Activated CD8-positive, alpha-beta T cell treated with anti-CD3 and anti-CD28 coated beads for 36 hours (primary cell): ENCODE measurements around the gene TRAPPC5. TPM values are rescaled to one million over a fixed set of nuclear protein-coding genes. Genes with fewer than 3 reads are reported as not detected.

Experiments used
- ATAC-seq: fragments of 200-7000 bp; cut with Tn5 transposase; one replicate; pipeline ENCODE4 v1.10.0; 2021; ENCODE audit warnings: mild to moderate bottlenecking, moderate library complexity
- CTCF ChIA-PET: fragments of 350-600 bp; sonication (Branson Sonifier 250); formaldehyde crosslinking; loops from one replicate; lab custom pipeline; 2021; ENCODE audit warnings: antibody characterized with exemption; lab: Charles Lee
- POLR2A ChIA-PET: fragments of 350-600 bp; sonication (Branson Sonifier 250); formaldehyde crosslinking; loops from one replicate; lab custom pipeline; 2021; ENCODE audit warnings: antibody characterized with exemption; lab: Charles Lee
- DNase-seq: peaks from one replicate; pipeline ENCODE4 v3.0.0-alpha.2; 2020
- H3K27ac Mint-ChIP-seq: one replicate; pipeline ENCODE4 v1.8.0; 2021; ENCODE audit warnings: mild to moderate bottlenecking, mixed read lengths
- H3K27me3 Mint-ChIP-seq: one replicate; pipeline ENCODE4 v1.8.0; 2021; ENCODE audit warnings: mixed read lengths
- H3K36me3 Mint-ChIP-seq: one replicate; pipeline ENCODE4 v1.8.0; 2021; ENCODE audit warnings: low read depth, mixed read lengths
- H3K4me1 Mint-ChIP-seq: one replicate; pipeline ENCODE4 v1.8.0; 2021; ENCODE audit warnings: low read depth, mixed read lengths
- H3K4me3 Mint-ChIP-seq: one replicate; pipeline ENCODE4 v1.8.0; 2021; ENCODE audit warnings: mild to moderate bottlenecking, moderate library complexity, mixed read lengths
- H3K9me3 Mint-ChIP-seq: one replicate; pipeline ENCODE4 v1.8.0; 2021; ENCODE audit warnings: mixed read lengths
- intact Hi-C: fragments of 100-400 bp; cut with micrococcal nuclease; formaldehyde crosslinking; loops from one replicate; pipeline ENCODE4 v1.10.0; 2022
- total RNA-seq, 2 experiments: library from RNA; stranded (reverse); gene quantifications; one replicate each; pipeline ENCODE4 v1.2.3, GENCODE V29; 2021
- TF ChIP-seq, protein P1 (sequence below): fragments of 200-600 bp; IDR thresholded peaks from one replicate; pipeline ENCODE4 v1.8.0; 2022; ENCODE audit warnings: antibody characterized with exemption, mild to moderate bottlenecking

The TRAPPC5 gene
- total RNA-seq, 2 experiments from 2014 or later, result 85.0 to 85.9 TPM

DNA sequence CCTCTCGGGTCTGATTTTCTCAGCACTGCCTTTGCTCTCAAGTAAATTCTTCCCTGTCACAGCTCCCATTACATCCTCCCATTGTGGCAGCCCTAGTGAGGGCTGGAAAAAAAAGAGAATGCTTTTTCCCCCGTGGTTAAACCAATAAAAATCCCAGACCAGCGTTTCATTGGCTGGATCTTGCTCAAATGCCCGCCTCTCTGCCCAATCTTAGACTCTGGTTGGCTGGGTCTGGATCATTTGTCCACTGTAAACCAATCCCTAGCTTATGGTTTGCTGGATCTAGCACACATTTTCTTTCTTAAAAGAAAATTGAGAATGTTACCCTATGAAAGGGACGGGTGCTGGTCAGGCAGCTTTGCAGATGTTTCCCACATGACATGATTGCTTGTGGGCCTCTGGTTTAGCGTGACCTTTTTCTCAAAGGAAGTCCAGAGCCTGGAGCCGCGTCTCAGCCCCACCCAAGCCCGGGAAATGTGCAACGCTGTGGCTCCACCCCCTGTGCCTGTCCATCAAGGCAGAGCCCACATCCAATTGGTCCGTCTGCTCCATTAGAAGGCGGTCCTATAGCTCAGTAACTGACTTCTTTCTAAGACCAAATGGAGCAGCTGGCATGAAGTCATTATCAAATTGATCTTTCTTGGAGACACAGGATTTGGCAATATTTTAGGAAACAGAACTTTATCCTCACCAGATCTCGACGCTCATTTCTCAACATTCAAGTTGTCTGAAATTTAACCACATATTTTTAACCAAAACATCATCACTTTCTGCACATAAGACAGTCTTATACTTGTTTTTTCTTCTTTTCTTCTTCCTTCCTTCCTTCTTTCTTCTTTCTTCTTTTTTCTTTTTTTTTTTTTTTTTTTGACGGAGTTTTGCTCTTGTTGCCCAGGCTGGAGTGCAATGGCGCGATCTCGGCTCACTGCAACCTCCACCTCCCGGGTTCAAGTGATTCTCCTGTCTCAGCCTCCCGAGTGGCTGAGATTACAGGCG is 6.3 kb upstream of the TRAPPC5 start:
- ATAC-seq (peak; percentile 45), DNase-seq (peak; percentile 57)
- Mint-ChIP-seq H3K4me3 (no peak overlapping the region), H3K27ac (no peak overlapping the region), H3K36me3 (no peaks in the 10 kb centered on the region), H3K27me3 (peaks cover 53% of the 10 kb centered on the region), H3K4me1 (peaks cover 43% of the 10 kb centered on the region), H3K9me3 (no peaks in the 10 kb centered on the region)
- ChIA-PET CTCF (interaction anchor here (1.3 to 2.4 kb wide), 3 partner anchors 22 to 178 kb away, joined by 3 to 11 read pairs (median 4); no protein-coding TSS in a partner anchor), POLR2A (no interaction called here)
- intact Hi-C loops, result no loop called here
- TF ChIP-seq, protein P1, sequence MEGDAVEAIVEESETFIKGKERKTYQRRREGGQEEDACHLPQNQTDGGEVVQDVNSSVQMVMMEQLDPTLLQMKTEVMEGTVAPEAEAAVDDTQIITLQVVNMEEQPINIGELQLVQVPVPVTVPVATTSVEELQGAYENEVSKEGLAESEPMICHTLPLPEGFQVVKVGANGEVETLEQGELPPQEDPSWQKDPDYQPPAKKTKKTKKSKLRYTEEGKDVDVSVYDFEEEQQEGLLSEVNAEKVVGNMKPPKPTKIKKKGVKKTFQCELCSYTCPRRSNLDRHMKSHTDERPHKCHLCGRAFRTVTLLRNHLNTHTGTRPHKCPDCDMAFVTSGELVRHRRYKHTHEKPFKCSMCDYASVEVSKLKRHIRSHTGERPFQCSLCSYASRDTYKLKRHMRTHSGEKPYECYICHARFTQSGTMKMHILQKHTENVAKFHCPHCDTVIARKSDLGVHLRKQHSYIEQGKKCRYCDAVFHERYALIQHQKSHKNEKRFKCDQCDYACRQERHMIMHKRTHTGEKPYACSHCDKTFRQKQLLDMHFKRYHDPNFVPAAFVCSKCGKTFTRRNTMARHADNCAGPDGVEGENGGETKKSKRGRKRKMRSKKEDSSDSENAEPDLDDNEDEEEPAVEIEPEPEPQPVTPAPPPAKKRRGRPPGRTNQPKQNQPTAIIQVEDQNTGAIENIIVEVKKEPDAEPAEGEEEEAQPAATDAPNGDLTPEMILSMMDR, result no peak

DNA sequence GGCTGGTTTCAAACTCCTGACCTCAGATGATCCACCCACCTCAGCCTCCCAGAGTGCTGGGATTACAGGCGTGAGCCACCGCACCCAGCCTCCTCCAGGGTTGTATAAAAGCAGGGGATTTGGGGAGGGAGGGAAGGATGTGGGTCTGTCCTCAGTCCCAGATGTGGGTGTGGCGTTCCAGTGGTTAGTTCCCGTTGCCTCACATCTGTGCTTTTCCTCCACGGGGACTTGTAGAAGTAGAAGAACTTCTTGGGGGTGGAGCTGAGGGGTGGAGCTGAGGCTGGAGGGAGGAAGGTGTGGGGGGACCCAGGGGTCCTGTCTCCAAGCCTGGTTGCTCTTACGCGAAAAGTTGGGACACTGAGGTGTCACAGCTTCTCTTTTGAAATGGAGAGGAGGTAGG is 4.3 kb upstream of the TRAPPC5 start:
- ATAC-seq (no peak), DNase-seq (no peak)
- Mint-ChIP-seq H3K4me3 (no peak overlapping the region), H3K27me3 (peaks cover 38% of the 10 kb centered on the region), H3K27ac (no peak overlapping the region), H3K4me1 (peaks cover 43% of the 10 kb centered on the region), H3K9me3 (no peaks in the 10 kb centered on the region), H3K36me3 (no peaks in the 10 kb centered on the region)
- CTCF ChIA-PET, result interaction anchor here (0.8 to 1.5 kb wide), 2 partner anchors 123 to 309 kb away, joined by 3 read pairs; no protein-coding TSS in a partner anchor
- TF ChIP-seq, protein P1, result no peak
- intact Hi-C loops, result no loop called here
- POLR2A ChIA-PET, result no interaction called here

DNA sequence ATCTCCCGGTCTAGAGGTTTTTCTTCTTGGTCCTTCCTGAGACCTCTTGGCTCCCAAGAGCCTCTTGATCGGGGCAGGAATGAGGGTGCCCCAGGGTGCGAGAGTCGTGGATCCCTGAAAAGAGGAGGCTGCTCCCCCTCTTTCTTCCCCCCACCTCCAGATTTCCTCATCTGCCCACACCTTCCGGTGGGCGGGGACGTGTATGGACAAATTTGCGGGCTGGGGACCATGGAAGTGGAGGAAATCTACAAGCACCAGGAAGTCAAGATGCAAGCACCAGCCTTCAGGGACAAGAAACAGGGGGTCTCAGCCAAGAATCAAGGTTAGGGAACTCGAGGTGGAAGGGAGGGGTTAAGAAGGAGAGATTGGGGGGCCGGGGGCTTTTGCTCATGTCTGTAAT is 3.8 kb upstream of the TRAPPC5 start, which contains the start of gene MCEMP1:
Gene MCEMP1, plus strand, starts transcription at position 237 of the 400 bp plus-strand sequence. Its CDS starts 31 bp downstream, at position 268.
- no peaks in the 10 kb centered on the region for H3K9me3 Mint-ChIP-seq
- POLR2A ChIA-PET, result no interaction called here

DNA sequence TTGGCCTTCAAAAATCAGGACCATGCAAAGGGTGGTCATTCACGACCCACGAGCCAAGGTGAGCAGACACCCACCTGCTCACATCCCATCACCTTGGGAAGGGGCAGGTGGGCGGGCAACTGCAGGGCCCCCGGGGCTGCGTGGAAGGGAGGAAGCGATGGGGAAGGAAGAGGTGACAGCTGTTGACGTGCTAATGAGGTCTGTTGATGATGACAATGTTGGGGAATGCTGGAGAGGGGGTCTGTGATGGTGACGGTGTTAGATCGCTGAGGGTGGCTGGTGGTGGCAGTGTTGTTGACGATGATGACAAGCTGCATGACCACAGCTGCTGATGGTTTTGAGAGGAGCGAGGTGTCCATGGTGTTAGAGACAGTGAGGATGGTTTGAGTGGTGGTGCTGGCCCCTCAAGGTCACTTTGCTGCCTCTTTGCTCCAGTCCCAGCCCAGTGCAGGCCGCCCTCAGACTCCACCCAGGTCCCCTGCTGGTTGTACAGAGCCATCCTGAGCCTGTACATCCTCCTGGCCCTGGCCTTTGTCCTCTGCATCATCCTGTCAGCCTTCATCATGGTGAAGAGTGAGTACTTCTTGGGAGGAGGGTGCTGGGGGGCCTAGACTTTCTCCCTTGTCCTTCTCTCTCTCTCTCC is 2.8 kb upstream of the TRAPPC5 start:
- Mint-ChIP-seq H3K4me1 (peaks cover 52% of the 10 kb centered on the region), H3K36me3 (peaks cover 9% of the 10 kb centered on the region), H3K9me3 (no peaks in the 10 kb centered on the region), H3K4me3 (no peak overlapping the region), H3K27ac (no peak overlapping the region), H3K27me3 (peaks cover 33% of the 10 kb centered on the region)
- ChIA-PET CTCF (interaction anchor here (1.1 to 1.5 kb wide), 4 partner anchors 21 to 122 kb away, joined by 3 to 5 read pairs (median 4); no protein-coding TSS in a partner anchor), POLR2A (interaction anchor here (0.7 to 1.2 kb wide), 4 partner anchors 9 to 122 kb away, joined by 3 to 4 read pairs (median 3); partner anchors contain the start of gene RETN)
- intact Hi-C loops, result no loop called here
- TF ChIP-seq, protein P1, result no peak
- no peak for DNase-seq
- no peak for ATAC-seq

More for the DNA sequence above, 3.8 kb upstream of the TRAPPC5 start, which contains the start of gene MCEMP1:
- TF ChIP-seq, protein P1, result no peak
- no peak within 1 kb of the TSS for H3K4me3 Mint-ChIP-seq
- peaks cover 2% of the 10 kb centered on the region for H3K36me3 Mint-ChIP-seq
- intact Hi-C loops, result no loop called here
- peaks cover 47% of the 10 kb centered on the region for H3K4me1 Mint-ChIP-seq
- CTCF ChIA-PET, result interaction anchor here (0.8 to 1.5 kb wide), 3 partner anchors 109 to 310 kb away, joined by 3 to 4 read pairs (median 3); no protein-coding TSS in a partner anchor
- peaks cover 34% of the 10 kb centered on the region for H3K27me3 Mint-ChIP-seq
- DNase-seq (no peak), ATAC-seq (no peak)
- H3K27ac Mint-ChIP-seq, result no peak within 1 kb of the TSS
